ENCODE results near the gene NALCN.

Gene NALCN

DNA sequence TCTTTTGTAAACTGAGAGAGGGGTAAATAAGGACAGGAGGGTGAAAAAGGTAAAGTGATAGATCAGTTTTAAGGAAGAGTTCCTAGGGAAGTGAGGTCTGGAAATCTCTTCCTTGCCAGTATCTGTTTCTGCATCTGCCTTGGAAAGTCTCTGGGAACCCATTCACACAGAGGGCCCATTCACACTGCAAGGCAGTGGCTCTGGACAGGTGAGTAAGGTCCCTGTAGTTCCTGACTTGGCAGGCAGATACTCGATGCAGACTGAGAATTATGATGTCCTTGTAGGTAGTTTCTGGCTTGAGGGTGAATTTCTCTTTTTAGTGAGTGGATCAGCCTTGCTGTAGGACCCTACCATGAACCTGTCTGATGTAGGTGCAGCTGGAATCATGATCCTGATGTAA, 293.3 kb downstream of the NALCN start:
- no peak for DNase-seq (ENCODE audit: low read depth)

DNA sequence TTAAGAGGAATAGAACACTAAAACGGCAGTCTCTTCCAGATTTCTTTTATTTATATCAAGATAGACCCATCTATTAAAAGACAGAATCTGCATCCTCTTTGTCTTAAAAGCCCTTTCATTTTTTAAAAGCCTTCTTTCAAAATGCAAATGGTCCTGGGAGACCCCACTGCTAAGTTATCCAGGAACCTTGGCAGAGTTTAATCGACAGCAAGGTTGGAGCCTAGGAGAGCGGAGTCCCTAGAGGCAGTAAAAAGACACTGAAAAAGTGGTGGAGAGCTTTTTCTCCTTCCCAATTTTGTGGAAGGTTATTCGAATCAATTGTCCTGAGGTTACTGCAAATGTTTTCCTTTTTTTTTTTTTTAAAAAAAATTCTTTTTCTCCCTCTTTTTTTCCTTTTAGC, 294.7 kb downstream of the NALCN start:
- DNase-seq (ENCODE audit: low read depth): no peak

DNA sequence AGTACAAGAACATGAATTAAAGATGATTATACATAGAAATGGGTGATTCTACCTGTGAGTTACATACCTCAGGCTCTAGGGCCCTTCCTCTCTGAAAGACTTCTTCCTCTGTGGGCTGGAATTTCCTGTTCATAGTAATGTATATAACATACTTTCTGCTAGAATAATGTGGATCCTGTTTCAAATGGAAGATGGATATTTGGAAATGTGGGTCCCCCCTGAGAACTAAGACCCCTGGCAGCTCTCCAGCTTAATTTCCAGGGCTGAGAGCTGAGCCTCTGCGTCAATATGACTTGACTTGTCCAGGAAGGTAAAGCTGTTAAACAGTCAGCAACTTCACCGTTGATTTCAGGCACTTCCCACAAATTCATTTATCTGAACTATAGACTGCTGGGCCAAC, 296.3 kb downstream of the NALCN start:
- no peak for DNase-seq (ENCODE audit: low read depth)

DNA sequence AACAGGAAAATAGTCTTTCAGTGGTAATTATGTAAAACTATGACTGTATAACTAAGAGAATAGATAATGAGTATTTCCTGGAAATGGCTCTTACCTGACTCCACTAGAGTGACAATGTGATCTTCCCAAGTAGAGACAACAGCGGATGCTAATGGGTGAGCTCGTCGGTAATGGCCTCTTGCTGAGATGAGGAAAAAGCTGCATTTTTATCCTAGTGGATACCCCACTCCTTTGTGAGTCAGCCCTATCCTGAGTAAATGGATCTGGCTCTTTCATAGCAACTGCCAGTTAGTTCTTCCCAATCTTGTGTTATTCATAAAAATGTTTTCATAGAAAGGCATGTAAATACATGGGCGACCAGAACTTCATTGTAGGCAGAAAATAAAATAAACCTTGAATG, 299.5 kb downstream of the NALCN start:
- no peak for DNase-seq (ENCODE audit: low read depth)

DNA sequence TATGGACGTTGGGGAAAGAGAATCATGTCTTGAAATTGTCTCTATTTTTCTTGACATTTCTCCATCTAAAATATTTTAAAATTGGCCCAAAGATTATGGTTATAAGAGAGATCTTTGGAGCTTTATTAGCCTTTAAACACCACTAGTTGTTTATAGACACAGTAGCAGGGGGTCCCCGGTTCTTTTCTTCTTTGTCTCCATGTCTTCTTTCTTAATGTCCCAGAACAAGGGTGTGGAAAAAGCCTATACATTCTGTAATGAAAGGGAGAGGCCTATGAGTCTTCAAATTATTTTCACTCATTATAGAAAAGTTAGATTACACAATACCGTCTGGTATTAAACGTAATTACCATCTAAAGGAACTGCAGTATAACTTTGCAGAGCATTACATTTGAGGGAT, 300.0 kb downstream of the NALCN start:
- no peak for DNase-seq (ENCODE audit: low read depth)

DNA sequence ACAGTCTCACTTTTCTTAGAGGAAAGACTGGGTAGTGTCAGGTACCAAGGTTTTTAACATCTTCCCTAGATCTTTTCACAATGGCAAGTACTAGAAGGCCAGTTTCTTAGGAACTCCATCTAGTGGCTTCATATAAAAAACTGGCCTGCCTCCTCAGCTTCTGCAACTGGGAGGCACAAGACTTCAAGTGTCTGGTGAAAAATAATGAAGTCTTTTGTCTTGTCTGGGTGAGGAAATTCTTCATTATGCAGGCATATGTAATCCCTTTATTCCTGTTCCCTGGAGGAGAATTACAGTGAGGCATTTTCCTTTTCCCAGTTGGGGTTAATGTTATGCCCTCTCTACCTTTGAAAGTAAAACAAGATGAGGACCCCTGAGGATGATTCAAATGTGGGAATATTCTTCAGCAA, 300.5 kb downstream of the NALCN start:
- peak; percentile 16 for DNase-seq (ENCODE audit: low read depth)

DNA sequence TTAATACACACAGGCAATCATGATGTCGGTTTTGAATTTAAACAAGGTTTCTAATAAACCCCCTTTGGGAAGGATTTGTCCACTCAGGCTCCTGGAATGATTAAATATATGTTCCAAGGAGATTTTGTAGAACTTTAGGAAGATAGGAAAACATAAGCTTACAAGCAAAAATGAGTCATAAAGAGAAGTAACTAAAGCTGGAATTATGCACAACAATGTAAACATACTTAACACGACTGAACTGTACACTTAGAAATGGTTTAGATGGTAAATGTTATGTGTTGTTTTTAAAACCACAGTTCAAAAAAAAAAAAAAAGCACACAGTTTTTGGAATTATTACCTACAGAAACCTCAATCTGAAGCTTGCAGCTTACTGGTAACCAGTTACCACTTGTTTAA, 304.4 kb downstream of the NALCN start:
- peak; percentile 3 for DNase-seq (ENCODE audit: low read depth)

DNA sequence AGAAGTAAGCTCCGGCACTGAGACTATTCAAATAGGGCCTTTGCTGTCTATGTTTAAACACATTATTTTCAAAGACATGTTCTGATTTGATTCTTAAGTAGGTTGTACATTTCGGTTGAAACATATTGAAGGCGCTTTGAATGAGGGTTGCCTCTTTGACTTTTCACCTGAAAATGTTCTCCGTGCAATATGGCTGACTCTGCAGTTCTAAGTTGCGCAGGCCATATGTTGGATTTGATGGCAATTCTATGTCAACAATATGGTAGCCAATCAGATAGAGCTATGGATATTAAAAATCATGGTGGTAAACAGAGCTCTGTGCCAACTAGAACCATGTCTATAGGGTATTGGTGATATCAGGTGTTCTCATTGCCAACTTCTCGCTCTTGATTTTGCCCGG, 307.3 kb downstream of the NALCN start:
- DNase-seq (ENCODE audit: low read depth): no peak

DNA sequence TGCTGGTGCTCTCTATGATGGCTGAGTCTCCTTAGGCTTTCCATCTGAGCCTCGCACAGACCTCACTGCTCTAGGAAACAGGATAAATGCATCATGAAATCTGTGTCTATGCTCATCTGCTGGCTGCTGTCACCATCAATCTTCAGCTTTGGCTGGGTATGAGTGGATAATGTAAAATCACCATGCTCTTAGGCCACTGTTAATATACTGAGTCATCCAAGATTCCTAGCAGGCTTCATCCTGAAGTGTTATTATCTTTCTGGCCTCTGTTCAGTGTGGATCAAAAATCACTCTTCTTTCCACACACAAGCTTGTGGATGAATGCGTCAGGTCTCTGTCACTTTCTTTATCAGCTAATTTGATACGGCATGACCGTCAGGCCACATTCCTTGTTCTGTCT, 317.4 kb downstream of the NALCN start:
- DNase-seq (ENCODE audit: low read depth): no peak

DNA sequence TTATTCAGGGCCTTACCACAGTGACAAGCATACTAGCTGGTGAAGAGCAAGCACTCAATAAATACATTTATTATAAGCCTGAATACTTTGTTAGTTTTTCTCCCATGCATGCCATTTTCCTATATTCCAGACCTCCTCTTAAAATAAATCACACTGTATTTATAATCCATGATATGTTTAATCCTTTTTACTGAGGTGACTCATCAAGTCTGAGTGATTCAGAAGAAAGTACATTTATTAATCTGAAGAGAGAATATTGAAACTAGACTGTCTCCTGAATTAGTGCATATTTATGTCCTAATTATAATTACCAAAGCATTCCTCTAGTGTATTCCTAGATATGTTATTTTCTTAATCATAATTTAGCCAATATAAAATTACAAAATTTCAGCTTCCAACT, 323.3 kb downstream of the NALCN start:
- peak; percentile 22 for DNase-seq (ENCODE audit: low read depth)

DNA sequence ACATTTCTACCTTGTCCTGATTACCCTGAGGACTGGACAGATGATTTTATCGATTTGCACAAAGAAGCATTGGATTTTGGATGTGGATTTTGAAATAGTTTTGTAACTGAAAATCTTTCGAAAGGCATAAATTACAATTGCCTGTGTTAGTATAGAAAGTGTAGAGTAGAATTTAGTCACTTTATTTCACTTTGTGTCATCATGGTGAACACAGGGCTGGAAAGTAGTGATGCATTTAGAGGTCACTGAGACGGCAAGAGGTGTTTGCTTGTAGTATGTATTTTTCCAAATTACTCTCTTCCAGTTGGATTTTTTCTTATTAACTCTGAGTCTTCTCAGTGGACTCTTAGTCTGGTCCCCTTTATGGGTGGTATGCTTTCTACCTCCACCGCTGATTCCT, 326.0 kb downstream of the NALCN start:
- DNase-seq (ENCODE audit: low read depth): no peak

DNA sequence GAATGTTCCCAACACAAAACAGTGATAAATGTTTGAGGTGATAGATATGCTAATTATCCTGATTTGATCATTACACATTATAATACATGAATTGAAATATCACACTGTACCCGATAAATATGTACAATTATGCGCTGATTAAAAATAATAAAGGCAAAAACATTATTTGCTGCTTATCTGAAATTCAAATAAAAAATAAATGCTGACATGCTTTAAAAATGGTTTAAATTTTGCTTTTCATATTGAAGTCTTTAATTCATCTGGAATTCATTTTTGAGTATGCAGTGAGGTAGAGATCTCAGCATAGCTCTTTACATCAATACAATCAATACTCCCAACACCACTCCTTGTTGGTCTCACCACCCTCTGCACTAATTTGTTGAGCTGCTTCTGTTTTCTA, 330.8 kb downstream of the NALCN start:
- no peak for DNase-seq (ENCODE audit: low read depth)

DNA sequence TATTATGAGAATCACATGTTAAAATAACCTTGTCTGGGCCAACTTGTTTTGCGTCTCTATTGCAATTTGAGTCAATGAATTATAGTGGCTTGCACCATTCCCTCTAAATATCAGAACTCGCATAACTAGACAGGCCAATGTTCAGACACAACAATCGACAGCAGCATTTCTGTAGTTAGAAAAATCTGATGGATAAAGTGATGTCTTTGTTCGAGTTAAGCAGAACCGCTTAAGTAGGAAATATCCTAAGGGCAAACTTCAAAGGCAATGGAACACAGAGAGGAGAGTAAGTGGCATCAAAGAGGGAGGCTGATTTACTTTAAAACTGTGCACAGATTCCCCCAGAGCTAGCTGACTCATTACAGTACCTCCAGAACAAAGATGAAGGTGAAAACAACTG, 333.9 kb downstream of the NALCN start:
- no peak for DNase-seq (ENCODE audit: low read depth)

DNA sequence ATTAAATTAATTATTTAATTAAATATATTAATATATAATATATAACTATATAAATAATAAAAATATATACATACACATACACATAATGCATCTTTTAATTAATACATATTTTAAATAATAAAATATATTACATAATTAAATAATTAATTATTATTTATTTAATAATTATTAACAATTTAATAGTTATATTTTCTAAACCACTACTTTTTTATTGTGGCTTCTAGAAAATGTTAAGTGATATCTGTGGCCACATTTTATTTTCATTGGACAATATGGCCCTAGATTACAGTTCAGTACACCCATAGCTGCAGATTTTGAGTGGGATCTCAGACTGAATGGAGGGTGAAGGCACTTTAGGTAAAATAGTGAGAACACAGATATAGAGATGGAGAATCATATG, 335.7 kb downstream of the NALCN start:
- no peak for DNase-seq (ENCODE audit: low read depth)

DNA sequence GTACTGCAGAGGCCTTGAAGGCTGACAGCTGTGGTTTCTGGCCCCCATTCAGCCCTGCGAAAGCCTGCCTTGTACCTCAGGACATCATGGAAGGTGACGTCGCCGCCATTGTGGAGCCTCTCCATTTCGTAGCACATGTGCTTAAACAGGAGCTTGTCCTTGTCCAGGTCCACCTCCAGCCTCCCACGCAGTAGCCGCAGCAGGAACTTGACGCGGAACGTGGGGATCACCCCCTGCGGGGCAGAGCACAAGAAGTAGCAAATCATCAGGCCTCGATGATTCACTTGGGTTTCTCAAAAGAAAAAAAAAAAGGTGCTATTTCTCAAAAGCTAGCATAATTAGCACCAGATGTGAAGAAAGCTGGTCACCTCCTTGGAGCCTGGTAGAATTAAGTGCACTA, 351.0 kb downstream of the NALCN start:
- no peak for DNase-seq (ENCODE audit: low read depth)

DNA sequence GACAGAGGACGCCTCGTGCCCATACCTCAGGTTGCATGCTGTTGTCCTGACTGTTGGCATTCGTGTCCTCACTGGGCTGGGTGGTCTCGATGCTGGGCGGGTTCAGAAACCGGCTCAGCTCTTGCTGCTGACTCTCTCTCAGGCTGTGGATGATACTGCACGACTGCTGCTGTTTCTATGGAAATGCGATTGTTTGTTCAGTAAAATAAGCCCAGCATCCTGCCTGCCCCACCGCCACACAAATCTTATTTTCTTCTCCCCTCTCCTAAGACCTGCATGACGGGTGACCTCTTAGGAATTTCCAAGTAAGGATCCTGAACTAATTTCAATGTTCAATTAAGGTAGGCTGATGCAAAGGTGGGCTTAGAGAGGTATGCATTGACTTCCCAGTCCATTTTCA, 356.5 kb downstream of the NALCN start:
- DNase-seq (ENCODE audit: low read depth): no peak

DNA sequence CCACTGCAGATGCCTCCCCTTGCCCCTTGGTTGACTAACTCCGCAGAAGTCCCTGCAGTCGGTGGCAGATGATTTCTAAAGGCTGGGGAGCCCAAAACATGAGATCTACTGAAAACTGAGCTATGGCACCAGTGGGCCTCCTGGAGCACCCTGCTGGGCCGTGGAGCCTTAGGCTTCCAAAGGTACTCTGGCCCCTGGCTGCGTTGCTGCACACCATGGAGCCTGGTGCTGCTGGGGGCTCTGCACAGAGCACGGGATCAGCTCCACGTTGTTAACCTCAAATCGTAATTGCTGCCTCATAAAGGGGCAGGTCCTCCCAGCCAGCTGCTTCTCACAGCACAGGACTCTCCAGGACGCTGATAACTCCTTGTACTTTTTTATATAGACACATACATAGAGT, 357.5 kb downstream of the NALCN start:
- DNase-seq (ENCODE audit: low read depth): no peak

DNA sequence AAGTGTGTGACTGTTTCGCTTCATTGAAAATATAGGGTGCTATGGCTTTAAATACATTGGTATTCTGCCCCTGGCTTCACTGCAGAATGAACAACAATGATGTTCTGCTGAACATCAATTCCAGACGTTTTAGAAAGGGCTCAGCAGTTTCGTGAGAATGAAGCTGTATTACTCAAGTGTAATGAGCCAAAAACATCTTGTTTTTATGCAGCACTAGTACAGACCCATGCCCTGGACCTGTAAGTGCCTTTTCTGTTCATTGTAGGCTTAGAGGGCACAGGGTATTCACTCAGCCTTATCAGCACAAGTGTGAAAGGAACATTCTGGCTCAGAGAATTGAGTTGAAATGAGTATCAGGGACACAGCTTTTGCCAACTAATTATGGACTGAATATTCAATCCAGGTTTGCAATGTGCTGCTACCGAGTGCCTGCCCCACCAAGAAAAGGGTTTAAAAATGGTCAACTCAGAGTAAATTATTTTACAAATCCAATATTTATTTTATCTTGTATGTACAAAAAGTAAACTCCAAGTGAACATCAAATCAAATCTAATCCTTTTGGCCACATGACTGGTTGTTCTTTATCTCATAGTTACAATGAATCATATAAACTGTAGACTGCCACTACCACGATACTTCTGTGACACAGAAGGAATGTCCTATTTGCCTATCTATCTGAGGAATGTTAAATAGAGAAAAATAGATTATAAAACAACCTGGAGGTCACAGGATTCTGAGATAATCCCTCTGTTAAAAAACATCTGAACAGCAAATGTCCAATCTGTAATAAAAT, 362.8 kb downstream of the NALCN start:
- no peak for DNase-seq (ENCODE audit: low read depth)

DNA sequence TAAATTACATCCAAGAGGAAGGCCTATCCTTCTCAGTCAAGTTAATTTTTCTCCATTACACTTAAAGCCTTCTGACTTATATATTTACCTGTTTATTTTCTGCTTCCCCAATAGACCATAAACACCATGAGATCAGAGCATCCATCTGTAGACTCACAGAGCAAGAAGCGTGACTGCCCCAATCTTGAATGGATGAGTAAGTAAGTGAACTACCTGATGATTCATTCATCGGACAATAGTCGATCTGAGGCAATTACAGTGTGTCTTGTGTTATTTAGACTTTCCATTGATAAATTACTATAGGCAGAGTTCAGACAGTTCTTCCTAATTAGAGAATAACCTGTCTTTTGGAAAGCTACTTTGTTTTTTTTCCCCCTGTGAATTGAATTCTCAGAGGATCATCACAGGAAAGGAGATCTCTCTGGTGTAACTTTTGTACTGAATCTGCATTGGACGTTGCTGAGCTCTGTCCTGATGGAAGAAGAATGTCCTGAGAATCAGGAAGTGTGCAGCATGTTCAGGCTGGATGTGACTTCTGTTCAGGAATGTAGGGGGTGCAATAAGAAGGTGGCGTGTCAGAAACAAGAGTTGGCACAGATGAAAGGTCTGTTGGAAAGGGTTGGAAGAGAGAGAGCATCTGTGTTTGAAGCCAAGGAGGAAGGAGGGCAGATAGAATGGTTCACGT, 367.0 kb downstream of the NALCN start:
- peak; percentile 57 for DNase-seq (ENCODE audit: low read depth)

DNA sequence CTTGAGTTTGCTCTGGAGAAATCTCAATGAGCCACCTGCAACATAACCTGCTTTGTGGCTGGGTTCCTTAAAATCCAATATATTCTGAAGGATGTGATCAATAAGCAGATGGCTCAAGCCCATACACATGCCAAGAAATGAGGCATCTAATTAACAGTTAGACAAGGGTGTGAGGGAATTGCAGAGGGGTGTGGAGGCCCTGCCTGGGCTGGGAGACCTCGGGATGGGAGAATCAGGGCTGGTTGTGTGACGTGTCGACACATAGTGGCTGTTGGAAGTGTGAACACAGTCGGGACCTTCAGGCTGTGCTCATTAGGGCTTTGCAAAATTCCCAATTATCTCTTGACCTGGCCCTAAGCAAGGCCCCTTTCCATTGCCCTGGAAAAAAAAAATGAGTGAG, 379.8 kb downstream of the NALCN start:
- DNase-seq (ENCODE audit: low read depth): no peak

DNA sequence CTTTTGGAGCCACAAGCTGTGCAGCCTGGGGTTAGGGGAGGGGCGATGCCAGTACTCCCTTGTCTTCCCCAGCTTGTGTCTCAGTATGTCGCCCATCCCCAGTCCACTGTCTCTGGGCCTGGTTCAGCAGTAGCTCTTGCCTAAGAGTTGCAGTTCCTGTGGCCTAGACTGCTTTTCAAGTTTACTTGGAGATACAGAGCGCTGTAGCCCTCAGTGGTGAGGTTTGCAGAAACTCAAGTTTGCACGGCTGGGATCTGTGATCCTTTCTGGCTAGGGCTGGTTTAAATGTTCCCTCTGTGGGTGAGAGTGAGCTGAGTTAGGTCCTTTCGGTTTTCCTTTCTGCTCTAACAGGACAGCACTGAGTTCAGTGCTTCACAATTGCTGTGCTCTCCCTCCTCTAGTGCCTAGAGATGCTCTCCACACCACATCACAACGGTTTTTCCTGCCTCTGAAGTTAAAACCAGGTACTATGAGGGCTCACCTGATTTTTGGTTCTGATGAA, 381.1 kb downstream of the NALCN start:
- DNase-seq (ENCODE audit: low read depth): no peak

DNA sequence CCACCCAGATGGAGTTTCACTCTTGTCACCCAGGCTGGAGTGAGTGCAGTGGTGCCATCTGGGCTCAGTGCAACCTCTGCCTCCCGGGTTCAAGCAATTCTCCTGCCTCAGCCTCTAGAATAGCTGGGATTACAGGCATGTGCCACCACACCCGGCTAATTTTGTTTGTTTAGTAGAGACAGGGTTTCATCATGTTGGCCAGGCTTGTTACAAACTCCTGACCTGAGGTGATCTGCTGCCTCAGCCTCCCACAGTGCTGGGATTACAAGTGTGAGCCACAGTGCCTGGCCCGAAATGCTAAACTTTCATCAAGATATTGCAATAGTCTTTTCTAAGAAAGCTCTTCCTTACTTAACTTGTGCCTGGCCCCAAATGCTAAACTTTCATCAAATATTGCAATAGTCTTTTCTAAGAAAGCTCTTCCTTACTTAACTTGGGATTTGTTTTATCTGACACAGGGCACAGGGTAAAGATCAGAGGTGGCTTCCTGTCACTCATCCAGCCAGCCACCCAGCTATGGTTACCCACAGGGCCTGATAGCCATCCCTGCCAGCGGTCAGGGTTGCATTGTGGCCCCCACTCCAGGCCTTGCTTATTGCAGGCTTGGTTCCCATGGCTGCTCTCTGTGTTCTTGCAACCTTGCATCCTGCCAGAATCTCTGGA, 389.4 kb downstream of the NALCN start:
- no peak for DNase-seq (ENCODE audit: low read depth)

DNA sequence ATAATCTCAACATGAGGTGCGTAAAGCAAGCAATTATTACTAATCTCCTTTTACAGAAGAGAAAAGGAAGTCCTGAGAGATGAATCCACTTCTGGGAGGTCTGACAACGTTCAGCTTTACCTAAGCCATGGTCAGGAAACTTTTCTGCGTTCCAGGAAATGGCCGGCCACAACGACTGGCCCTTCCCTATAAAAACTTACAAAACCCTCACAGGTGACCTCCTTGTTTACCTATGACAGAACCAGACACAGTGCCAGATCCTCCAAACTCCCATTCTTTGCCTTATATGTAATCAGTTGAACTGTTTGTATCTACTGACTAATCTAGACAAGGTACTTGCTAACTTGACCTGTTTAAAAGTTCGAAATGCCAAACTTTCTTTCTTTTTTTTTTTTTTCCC, 390.0 kb downstream of the NALCN start:
- DNase-seq (ENCODE audit: low read depth): no peak
